Measurements from ENCODE around the gene TOP3A. TPM values are rescaled to one million over a fixed set of nuclear protein-coding genes. Genes with fewer than 3 reads are reported as not detected.

Gene TOP3A
- total RNA-seq, 1 experiment from 2014 or later, result 48.8 TPM

DNA sequence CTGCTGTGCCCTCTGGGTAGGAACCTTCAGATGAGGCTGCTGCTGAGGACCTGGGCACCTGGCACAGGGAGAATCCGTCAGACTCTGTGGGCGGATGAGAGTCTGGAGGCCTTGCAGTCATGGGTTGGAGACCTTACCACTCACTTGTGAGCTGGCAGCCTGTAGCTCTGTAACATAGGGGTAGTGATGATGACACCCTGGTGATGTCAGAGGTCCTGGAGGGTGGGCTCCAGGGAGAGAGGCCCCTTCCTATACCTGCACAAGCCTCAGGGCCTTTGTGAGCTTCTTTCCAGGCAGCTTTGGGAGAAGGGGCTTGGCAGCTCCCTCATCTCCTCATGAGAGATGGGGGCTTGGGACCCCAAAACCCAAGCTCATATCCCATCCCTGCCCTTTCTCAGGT, 52.7 kb downstream of the TOP3A start:
- H3K27me3 ChIP-seq (ENCODE audit: insufficient read depth, low read length), result no peaks in the 10 kb centered on the region
- RAD21 ChIA-PET (ENCODE audit: low non-redundant PET in 1 of 2, low total read pairs in 2 of 2, uncharacterized antibody in 2 of 2, unreplicated experiment in 2 of 2), result no interaction called here
- H3K4me2 ChIP-seq (ENCODE audit: low read length), result peak overlapping the region; percentile 99
- H3K4me3 ChIP-seq (replicated peaks in 1 of 2; ENCODE audit: low read depth in 1 of 2, low read length in 2 of 2), result peak overlapping the region in 1 of 2 experiments; percentile 86; a peak in 2 of 4 replicates
- no TSS peak for BruUV-seq (replicated peaks)
- CTCF ChIA-PET, result no interaction called here
- H4K20me1 ChIP-seq (ENCODE audit: insufficient read depth), result no peaks in the 10 kb centered on the region
- peaks cover 30% of the 10 kb centered on the region for H3K79me2 ChIP-seq (ENCODE audit: insufficient read depth, low read length)
- no peak overlapping the region for H2AFZ ChIP-seq (ENCODE audit: low read depth, low read length, poor library complexity, severe bottlenecking)
- ATAC-seq, result no peak
- peak overlapping the region; percentile 94 for H3K27ac ChIP-seq (ENCODE audit: low read depth, low read length)
- peaks cover 5 to 8% of the 10 kb centered on the region in 2 experiments; a peak in 3 of 4 replicates for H3K36me3 ChIP-seq (ENCODE audit: control insufficient read depth in 1 of 2, insufficient read depth in 2 of 2, low read length in 2 of 2)
- no peak for DNase-seq (ENCODE audit: low read depth, low spot score)
- H3K9me3 ChIP-seq (ENCODE audit: control insufficient read depth in 1 of 2, insufficient read depth in 1 of 2, low read depth in 1 of 2, low read length in 2 of 2), result no peaks in the 10 kb centered on the region
- TF ChIP-seq POLR2AphosphoS5 (IDR thresholded peaks at IDR 0.05; ENCODE audit: low read depth, low read length) (no peak), YY1 (IDR thresholded peaks at IDR 0.05; ENCODE audit: extremely low read depth, insufficient replicate concordance, low read depth, low read length) (no peak), ZFX (IDR thresholded peaks at IDR 0.05) (no peak), SIN3A (IDR thresholded peaks at IDR 0.05; ENCODE audit: low read depth) (no peak), ZNF274 (IDR thresholded peaks at IDR 0.05; ENCODE audit: low read depth, low read length) (no peak), CBX3 (IDR thresholded peaks at IDR 0.05; ENCODE audit: low read depth) (no peak), ELF1 (IDR thresholded peaks at IDR 0.05; ENCODE audit: borderline replicate concordance, low read depth) (no peak), EGR1 (IDR thresholded peaks at IDR 0.05; ENCODE audit: low read depth) (no peak), POLR2A (IDR thresholded peaks at IDR 0.05; ENCODE audit: borderline replicate concordance, extremely low read depth, insufficient read depth, insufficient read length) (no peak), CEBPB (IDR thresholded peaks at IDR 0.05; ENCODE audit: low read depth) (no peak), FOSL1 (IDR thresholded peaks at IDR 0.05; ENCODE audit: low read depth) (no peak), SP1 (IDR thresholded peaks at IDR 0.05; ENCODE audit: low read depth) (no peak), SRF (IDR thresholded peaks at IDR 0.05; ENCODE audit: low read depth) (no peak), EZH2phosphoT487 (IDR thresholded peaks at IDR 0.05; ENCODE audit: borderline replicate concordance) (no peak), TCF7L2 (IDR thresholded peaks at IDR 0.05; ENCODE audit: borderline replicate concordance, extremely low read depth, insufficient read depth, insufficient read length) (no peak), RAD21 (IDR thresholded peaks at IDR 0.05; ENCODE audit: low read depth) (no peak), EZH2 (IDR thresholded peaks at IDR 0.05) (no peak)
- TF ChIP-seq, protein P1, sequence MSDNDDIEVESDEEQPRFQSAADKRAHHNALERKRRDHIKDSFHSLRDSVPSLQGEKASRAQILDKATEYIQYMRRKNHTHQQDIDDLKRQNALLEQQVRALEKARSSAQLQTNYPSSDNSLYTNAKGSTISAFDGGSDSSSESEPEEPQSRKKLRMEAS (IDR thresholded peaks at IDR 0.05), result no peak
- TF ChIP-seq, protein P2, sequence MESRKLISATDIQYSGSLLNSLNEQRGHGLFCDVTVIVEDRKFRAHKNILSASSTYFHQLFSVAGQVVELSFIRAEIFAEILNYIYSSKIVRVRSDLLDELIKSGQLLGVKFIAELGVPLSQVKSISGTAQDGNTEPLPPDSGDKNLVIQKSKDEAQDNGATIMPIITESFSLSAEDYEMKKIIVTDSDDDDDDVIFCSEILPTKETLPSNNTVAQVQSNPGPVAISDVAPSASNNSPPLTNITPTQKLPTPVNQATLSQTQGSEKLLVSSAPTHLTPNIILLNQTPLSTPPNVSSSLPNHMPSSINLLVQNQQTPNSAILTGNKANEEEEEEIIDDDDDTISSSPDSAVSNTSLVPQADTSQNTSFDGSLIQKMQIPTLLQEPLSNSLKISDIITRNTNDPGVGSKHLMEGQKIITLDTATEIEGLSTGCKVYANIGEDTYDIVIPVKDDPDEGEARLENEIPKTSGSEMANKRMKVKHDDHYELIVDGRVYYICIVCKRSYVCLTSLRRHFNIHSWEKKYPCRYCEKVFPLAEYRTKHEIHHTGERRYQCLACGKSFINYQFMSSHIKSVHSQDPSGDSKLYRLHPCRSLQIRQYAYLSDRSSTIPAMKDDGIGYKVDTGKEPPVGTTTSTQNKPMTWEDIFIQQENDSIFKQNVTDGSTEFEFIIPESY (IDR thresholded peaks at IDR 0.05; ENCODE audit: extremely low read depth, insufficient replicate concordance, low read length), result no peak
- TF ChIP-seq, protein P3, sequence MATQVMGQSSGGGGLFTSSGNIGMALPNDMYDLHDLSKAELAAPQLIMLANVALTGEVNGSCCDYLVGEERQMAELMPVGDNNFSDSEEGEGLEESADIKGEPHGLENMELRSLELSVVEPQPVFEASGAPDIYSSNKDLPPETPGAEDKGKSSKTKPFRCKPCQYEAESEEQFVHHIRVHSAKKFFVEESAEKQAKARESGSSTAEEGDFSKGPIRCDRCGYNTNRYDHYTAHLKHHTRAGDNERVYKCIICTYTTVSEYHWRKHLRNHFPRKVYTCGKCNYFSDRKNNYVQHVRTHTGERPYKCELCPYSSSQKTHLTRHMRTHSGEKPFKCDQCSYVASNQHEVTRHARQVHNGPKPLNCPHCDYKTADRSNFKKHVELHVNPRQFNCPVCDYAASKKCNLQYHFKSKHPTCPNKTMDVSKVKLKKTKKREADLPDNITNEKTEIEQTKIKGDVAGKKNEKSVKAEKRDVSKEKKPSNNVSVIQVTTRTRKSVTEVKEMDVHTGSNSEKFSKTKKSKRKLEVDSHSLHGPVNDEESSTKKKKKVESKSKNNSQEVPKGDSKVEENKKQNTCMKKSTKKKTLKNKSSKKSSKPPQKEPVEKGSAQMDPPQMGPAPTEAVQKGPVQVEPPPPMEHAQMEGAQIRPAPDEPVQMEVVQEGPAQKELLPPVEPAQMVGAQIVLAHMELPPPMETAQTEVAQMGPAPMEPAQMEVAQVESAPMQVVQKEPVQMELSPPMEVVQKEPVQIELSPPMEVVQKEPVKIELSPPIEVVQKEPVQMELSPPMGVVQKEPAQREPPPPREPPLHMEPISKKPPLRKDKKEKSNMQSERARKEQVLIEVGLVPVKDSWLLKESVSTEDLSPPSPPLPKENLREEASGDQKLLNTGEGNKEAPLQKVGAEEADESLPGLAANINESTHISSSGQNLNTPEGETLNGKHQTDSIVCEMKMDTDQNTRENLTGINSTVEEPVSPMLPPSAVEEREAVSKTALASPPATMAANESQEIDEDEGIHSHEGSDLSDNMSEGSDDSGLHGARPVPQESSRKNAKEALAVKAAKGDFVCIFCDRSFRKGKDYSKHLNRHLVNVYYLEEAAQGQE (IDR thresholded peaks at IDR 0.05; ENCODE audit: low read depth), result no peak
- H3K9ac ChIP-seq (ENCODE audit: low read length), result peak overlapping the region; percentile 86
- H3K9me2 ChIP-seq (ENCODE audit: insufficient read depth), result no peaks in the 10 kb centered on the region
- peaks cover 27 to 37% of the 10 kb centered on the region in 2 experiments for H3K4me1 ChIP-seq (ENCODE audit: control insufficient read depth in 1 of 2, insufficient read depth in 2 of 2, low read length in 2 of 2)
- intact Hi-C loops (cut with micrococcal nuclease), result loop anchor here (5.0 kb wide), 1 partner anchor 50 kb away; the partner anchor contains the start of gene TOP3A
- POLR2A ChIA-PET, result no interaction called here
